Ovary (tissue), 9 donors: ENCODE results near the gene VAV2. TPM values are rescaled to one million over a fixed set of nuclear protein-coding genes. Genes with fewer than 3 reads are reported as not detected.

ENCODE experiments used
- DNase-seq, 5 donors: peaks; one replicate each; pipeline ENCODE4 v3.0.0-alpha.2; 2019 to 2020
- H3K27ac ChIP-seq, 2 donors: fragments of 200-600 bp; one replicate each; pipeline versions ENCODE4 v1.5.1 to v1.8.0; 2019 to 2022
- H3K27me3 ChIP-seq: fragments of 200-600 bp; one replicate; pipeline ENCODE4 v1.8.0; 2022
- H3K36me3 ChIP-seq: fragments of 200-600 bp; sonication (generic); one replicate; pipeline ENCODE4 v1.5.1; 2019
- H3K4me1 ChIP-seq: one replicate; pipeline ENCODE4 v1.8.1; 2013; ENCODE audit warnings: mild to moderate bottlenecking, moderate library complexity; ENCODE audit not compliant: insufficient read depth
- H3K4me3 ChIP-seq: fragments of 200-600 bp; sonication (generic); one replicate; pipeline ENCODE4 v1.5.1; 2017
- H3K9me3 ChIP-seq, 2 donors: fragments of 200-600 bp in 1 of 2; sonication (generic) in 1 of 2; one replicate each; pipeline versions ENCODE4 v1.5.1 to v1.8.1; 2013 to 2019; ENCODE audit warnings: mild to moderate bottlenecking in 1 of 2, moderate library complexity in 1 of 2
- CTCF ChIP-seq, 3 donors: fragments of 450-650 bp in 2 of 3; fragments of 200-600 bp in 1 of 3; IDR thresholded peaks; one replicate each; pipeline versions ENCODE4 v1.5.1 to v1.8.0; 2016 to 2022; ENCODE audit warnings: antibody characterized with exemption in 3 of 3, mild to moderate bottlenecking in 1 of 3
- EP300 ChIP-seq: sonication (generic); formaldehyde crosslinking; IDR thresholded peaks from one replicate; pipeline ENCODE4 v1.6.1; 2017; ENCODE audit warnings: antibody characterized with exemption
- POLR2A ChIP-seq: fragments of 450-650 bp; IDR thresholded peaks from one replicate; pipeline ENCODE4 v1.6.1; 2017; ENCODE audit warnings: antibody characterized with exemption, mild to moderate bottlenecking, moderate library complexity
- WGBS, 3 donors: extraction: QIAGEN DNeasy Blood & Tissue Kit in 1 of 3; methylation state at CpG; one replicate each; pipeline versions ENCODE4 v1.1.5 to v1.1.7; 2013 to 2017; 5-methylcytosine and 5-hydroxymethylcytosine counted together
- intact Hi-C, 4 donors: fragments of 100-400 bp; cut with DNase I; formaldehyde crosslinking; loops; one replicate each; pipeline versions ENCODE4 v1.11.0 to v1.15.1; 2022 to 2023
- polyA plus RNA-seq, 2 donors: library from polyadenylated mRNA; stranded (reverse); fragments of 200-250 nt in 1 of 2; fragments of 350-450 nt in 1 of 2; fragmentation: Illumina TruSeq in 1 of 2; extraction: RNeasy Lipid Tissue Mini Kit (QIAGEN cat#74804) in 1 of 2; gene quantifications; one replicate each; pipeline ENCODE4 v1.2.3, GENCODE V29; 2013 to 2014
- total RNA-seq, 7 donors: library from RNA; depleted of rRNA in 2 of 7; stranded (reverse); fragments of >200 nt in 2 of 7; fragmentation: NEBNext Ultra II Directional in 3 of 7; extraction: Animal tissue kit (Norgen Biotek cat#: 25700) in 3 of 7; gene quantifications; one replicate each; pipeline versions ENCODE4 v1.1.0 to v1.2.4, GENCODE V29; 2016 to 2023
- donor health status: DM: no; HTN: no; CAD: no; lungs with moderate emphysema.
- donor health status: DM: no; HTN: no; CAD: no.
- donor health status: Bipolar disorder and iron deficiency.
- donor health status: DM: yes; HTN: yes; CAD: no.
- donor health status: DM: no; HTN: no; CAD: no.
- donor health status: DM: yes; HTN: yes; CAD: no.

VAV2 gene
- total and polyA plus RNA-seq, 9 donors: 3.7 to 14.1 (median 7.8) TPM

DNA sequence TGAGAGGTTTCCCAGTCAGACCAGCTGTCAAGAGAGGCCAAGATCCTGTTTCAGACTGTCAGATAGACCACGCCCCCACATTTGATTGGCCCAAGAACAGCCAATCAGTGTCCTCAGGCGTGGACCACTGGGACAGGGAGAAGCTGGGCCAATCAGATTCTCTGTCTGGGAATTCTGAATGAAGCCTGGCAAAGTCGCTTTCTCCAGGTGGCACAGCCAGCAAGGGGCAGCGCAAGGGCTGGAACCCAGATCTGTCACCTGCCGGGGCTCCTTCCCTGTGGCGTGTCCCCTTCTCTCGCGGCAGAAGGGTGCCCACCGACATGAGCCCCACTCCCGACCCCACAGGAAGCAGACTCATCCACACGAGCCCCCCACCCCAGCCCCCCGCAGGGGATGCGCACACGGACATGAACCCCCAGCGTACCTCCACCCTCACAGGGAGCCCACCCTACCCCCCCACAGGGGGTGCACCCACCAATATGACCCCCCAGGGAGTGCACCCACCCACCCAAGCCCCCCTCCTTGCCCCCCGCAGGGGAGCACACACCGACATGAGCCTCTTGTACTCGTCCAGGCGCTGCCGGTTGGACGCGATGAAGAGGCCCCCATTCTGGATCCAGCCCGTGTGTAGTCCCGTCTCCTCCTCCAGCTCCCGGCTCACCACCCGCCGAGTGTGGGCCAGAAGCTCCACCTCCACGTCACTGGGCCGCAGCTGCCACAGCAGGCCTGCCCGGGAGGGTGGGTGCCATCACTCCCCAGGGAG is 260.1 kb downstream of the VAV2 start:
- no peak overlapping the region for H3K4me3 ChIP-seq
- H3K4me1 ChIP-seq: peaks cover 1% of the 10 kb centered on the region
- 69 to 76% (median 70%) methylated on average over 19 to 30 of the region's 30 CpGs for WGBS, 3 donors
- DNase-seq: peak in 2 of 5 donors; percentile 12 to 31
- H3K36me3 ChIP-seq: no peaks in the 10 kb centered on the region
- no peak overlapping the region for H3K27ac ChIP-seq
- no peak for TF ChIP-seq POLR2A
- no peaks in the 10 kb centered on the region for H3K9me3 ChIP-seq
- intact Hi-C loops: no loop called here
- H3K27me3 ChIP-seq: no peaks in the 10 kb centered on the region

GRCh38 chr9:133730994-133731715 is 261.0 kb downstream of the VAV2 start:
- intact Hi-C loops: no loop called here
- no peak overlapping the region for H3K27ac ChIP-seq
- H3K36me3 ChIP-seq: no peaks in the 10 kb centered on the region
- H3K9me3 ChIP-seq: no peaks in the 10 kb centered on the region
- WGBS, 3 donors: 87 to 91% (median 91%) methylated on average over 21 to 27 of the region's 27 CpGs
- no peak overlapping the region for H3K4me3 ChIP-seq
- DNase-seq: peak in 2 of 5 donors; percentile 12 to 21
- TF ChIP-seq POLR2A (no peak), EP300 (no peak), CTCF (IDR thresholded peaks at IDR 0.05) (no peak)
- H3K4me1 ChIP-seq: no peaks in the 10 kb centered on the region
- no peaks in the 10 kb centered on the region for H3K27me3 ChIP-seq

- Histone ChIP-seq H3K4me1 (no peaks in the 10 kb centered on the region), H3K27me3 (no peaks in the 10 kb centered on the region), H3K27ac (no peak overlapping the region), H3K9me3 (no peaks in the 10 kb centered on the region), H3K36me3 (no peaks in the 10 kb centered on the region), H3K4me3 (no peak overlapping the region)
- intact Hi-C loops: loop anchor here in 2 of 4 donors (5.0 to 10.0 kb wide), 3 partner anchors 197 to 325 kb away; partner anchors contain the start of genes ADAMTSL2 (in 1 of the 2) and MYMK (in 1 of the 2)
- DNase-seq: peak in 2 of 5 donors; percentile 10 to 28
- 87 to 90% (median 88%) methylated on average over 19 of the region's 19 CpGs for WGBS, 3 donors
- no peak for TF ChIP-seq EP300
- TF ChIP-seq CTCF (IDR thresholded peaks at IDR 0.05): no peak
- TF ChIP-seq POLR2A: no peak
Observed at GRCh38 chr9:133729617-133730281, 262.4 kb downstream of the VAV2 start.

GRCh38 chr9:133728856-133729616 is 263.1 kb downstream of the VAV2 start:
- DNase-seq: peak in 1 of 5 donors; percentile 2
- H3K9me3 ChIP-seq: no peaks in the 10 kb centered on the region
- no peak overlapping the region for H3K4me3 ChIP-seq
- no peak overlapping the region for H3K27ac ChIP-seq
- no peaks in the 10 kb centered on the region for H3K4me1 ChIP-seq
- no peak for TF ChIP-seq CTCF (IDR thresholded peaks at IDR 0.05)
- TF ChIP-seq EP300: no peak
- TF ChIP-seq POLR2A: no peak
- WGBS, 3 donors: 77 to 86% (median 81%) methylated on average over 10 of the region's 10 CpGs
- intact Hi-C loops: loop anchor here in 2 of 4 donors (5.0 to 10.0 kb wide), 3 partner anchors 197 to 324 kb away; partner anchors contain the start of genes ADAMTSL2 (in 1 of the 2) and MYMK (in 1 of the 2)
- H3K36me3 ChIP-seq: no peaks in the 10 kb centered on the region
- no peaks in the 10 kb centered on the region for H3K27me3 ChIP-seq
